Pulmonary artery endothelial cell (primary cell): ENCODE results near the gene SPATS2L. TPM values are rescaled to one million over a fixed set of nuclear protein-coding genes. Genes with fewer than 3 reads are reported as not detected.

Source experiments
- DNase-seq: peaks from one replicate; pipeline ENCODE4 v3.0.0-alpha.2; 2011; ENCODE audit warnings: low read depth, low spot score
- total RNA-seq: library from RNA; depleted of rRNA; stranded (reverse); fragments of >200 nt; gene quantifications from 2 replicates; pipeline ENCODE4 v1.2.3, GENCODE V29; 2014

SPATS2L gene
- total RNA-seq, 1 donor from 2014 or later = 22.6 TPM

GRCh38 chr2:200498402-200499162 is 192.1 kb downstream of the SPATS2L start:
- no peak for DNase-seq

- DNase-seq = no peak
Measured at GRCh38 chr2:200502196-200502595, 195.7 kb downstream of the SPATS2L start.

- DNase-seq = no peak
Measured at GRCh38 chr2:200506679-200507078, 200.2 kb downstream of the SPATS2L start.

- DNase-seq = no peak
Measured at GRCh38 chr2:200507179-200507578, 200.7 kb downstream of the SPATS2L start.

- DNase-seq = no peak
Measured at GRCh38 chr2:200509235-200509611, 202.7 kb downstream of the SPATS2L start.

- DNase-seq = peak; percentile 57
Measured at GRCh38 chr2:200509612-200510433, 203.3 kb downstream of the SPATS2L start, which contains the start of gene KCTD18. TSS of gene KCTD18 (minus strand) at chr2:200510068. CDS start at chr2:200507016, 3,052 bp downstream.

GRCh38 chr2:200515155-200515554 is 208.7 kb downstream of the SPATS2L start:
- no peak for DNase-seq

- DNase-seq = no peak
Measured at GRCh38 chr2:200523158-200523557, 216.7 kb downstream of the SPATS2L start.

GRCh38 chr2:200523604-200524003 is 217.1 kb downstream of the SPATS2L start:
- DNase-seq = no peak

- no peak for DNase-seq
Measured at GRCh38 chr2:200525066-200525465, 218.6 kb downstream of the SPATS2L start.

GRCh38 chr2:200525551-200525881 is 219.0 kb downstream of the SPATS2L start:
- no peak for DNase-seq

- peak; percentile 60 for DNase-seq
Measured at GRCh38 chr2:200525882-200526651, 219.6 kb downstream of the SPATS2L start, which contains the start of gene SGO2. TSS of gene SGO2 (plus strand) at chr2:200526207. CDS start at chr2:200532976, 6,769 bp downstream.

GRCh38 chr2:200528228-200528627 is 221.7 kb downstream of the SPATS2L start:
- no peak for DNase-seq

Other genes starting within 250 kb of the SPATS2L start
- gene KCTD18, start 203.4 kb downstream of the SPATS2L start, total RNA-seq = 6.8 and 11.5 TPM in 2 replicates
- 7.0 and 18.2 TPM in 2 replicates for gene SGO2, start 219.5 kb downstream of the SPATS2L start, total RNA-seq